H9 (cell line): ENCODE data around the gene FCGBP. TPM values are rescaled to one million over a fixed set of nuclear protein-coding genes. Genes with fewer than 3 reads are reported as not detected.

ENCODE experiments used
- DNase-seq: peaks from one replicate; pipeline ENCODE4 v3.0.0-alpha.2; 2017
- H2AFZ ChIP-seq: one replicate; pipeline ENCODE4 v1.6.1; 2013; ENCODE audit warnings: mild to moderate bottlenecking, low read length, control low read depth, moderate library complexity
- H2AK5ac ChIP-seq: 2 replicates; pipeline ENCODE4 v1.6.1; 2013; ENCODE audit warnings: low read length, control low read depth, mixed read lengths; ENCODE audit not compliant: insufficient read length
- H2BK120ac ChIP-seq: one replicate; pipeline ENCODE4 v1.6.1; 2013; ENCODE audit warnings: low read depth, mild to moderate bottlenecking, low read length, control low read depth, inconsistent platforms; ENCODE audit not compliant: poor library complexity, severe bottlenecking
- H2BK12ac ChIP-seq: 2 replicates; pipeline ENCODE4 v1.6.1; 2013; ENCODE audit warnings: low read length, control low read depth, mixed read lengths, low read depth; ENCODE audit not compliant: insufficient read length
- H2BK15ac ChIP-seq: 2 replicates; pipeline ENCODE4 v1.6.1; 2013; ENCODE audit warnings: low read depth, low read length, control low read depth
- H2BK20ac ChIP-seq: one replicate; pipeline ENCODE4 v1.6.1; 2013; ENCODE audit warnings: low read depth, mild to moderate bottlenecking, low read length, control low read depth, inconsistent platforms; ENCODE audit not compliant: poor library complexity, severe bottlenecking
- H2BK5ac ChIP-seq: 2 replicates; pipeline ENCODE4 v1.6.1; 2013; ENCODE audit warnings: low read length, control low read depth, mixed read lengths; ENCODE audit not compliant: insufficient read length
- H3K14ac ChIP-seq: 2 replicates; pipeline ENCODE4 v1.6.1; 2013; ENCODE audit warnings: low read length, control low read depth; ENCODE audit not compliant: insufficient read depth
- H3K18ac ChIP-seq: 2 replicates; pipeline ENCODE4 v1.6.1; 2013; ENCODE audit warnings: low read depth, mild to moderate bottlenecking, mixed read lengths, low read length, control low read depth; ENCODE audit not compliant: insufficient read length
- H3K23ac ChIP-seq: 2 replicates; pipeline ENCODE4 v1.6.1; 2013; ENCODE audit warnings: low read length, control low read depth, mixed read lengths, low read depth; ENCODE audit not compliant: insufficient read length
- H3K23me2 ChIP-seq: 2 replicates; pipeline ENCODE4 v1.6.1; 2013; ENCODE audit warnings: low read depth, mild to moderate bottlenecking, mixed read lengths, low read length, control low read depth; ENCODE audit not compliant: insufficient read length, poor library complexity, severe bottlenecking
- H3K27ac ChIP-seq: 2 replicates; pipeline ENCODE4 v1.5.1; 2013; ENCODE audit warnings: low read length, control low read depth, mixed read lengths, low read depth; ENCODE audit not compliant: insufficient read length
- H3K27me3 ChIP-seq: 2 replicates; pipeline ENCODE4 v1.6.1; 2013; ENCODE audit warnings: low read length, control low read depth, inconsistent platforms; ENCODE audit not compliant: insufficient read depth
- H3K4ac ChIP-seq: 2 replicates; pipeline ENCODE4 v1.6.1; 2013; ENCODE audit warnings: low read depth, mild to moderate bottlenecking, control low read depth, inconsistent platforms, low read length, moderate library complexity
- H3K4me1 ChIP-seq: 2 replicates; pipeline ENCODE4 v1.6.1; 2013; ENCODE audit warnings: low read length, control low read depth, inconsistent platforms; ENCODE audit not compliant: insufficient read depth
- H3K4me2 ChIP-seq: 2 replicates; pipeline ENCODE4 v1.6.1; 2013; ENCODE audit warnings: low read length, control low read depth, mixed read lengths; ENCODE audit not compliant: insufficient read length, insufficient read depth
- H3K56ac ChIP-seq: 2 replicates; pipeline ENCODE4 v1.6.1; 2013; ENCODE audit warnings: low read depth, mild to moderate bottlenecking, mixed read lengths, low read length, control low read depth; ENCODE audit not compliant: insufficient read length
- H3K79me1 ChIP-seq: 2 replicates; pipeline ENCODE4 v1.6.1; 2013; ENCODE audit warnings: low read depth, mild to moderate bottlenecking, moderate library complexity, low read length, control low read depth, inconsistent platforms; ENCODE audit not compliant: insufficient read depth, poor library complexity, severe bottlenecking
- H3K79me2 ChIP-seq: 2 replicates; pipeline ENCODE4 v1.6.1; 2013; ENCODE audit warnings: low read length, control low read depth, inconsistent platforms; ENCODE audit not compliant: insufficient read depth
- H3K9ac ChIP-seq: 2 replicates; pipeline ENCODE4 v1.6.1; 2013; ENCODE audit warnings: low read length, control low read depth, mixed read lengths; ENCODE audit not compliant: insufficient read length; ENCODE audit errors: extremely low read depth
- H3K9me3 ChIP-seq: one replicate; pipeline ENCODE4 v1.6.1; 2013; ENCODE audit warnings: low read depth, low read length, inconsistent platforms; ENCODE audit not compliant: control insufficient read depth
- H3T11ph ChIP-seq: one replicate; pipeline ENCODE4 v1.6.1; 2013; ENCODE audit warnings: mild to moderate bottlenecking, low read length, control low read depth, inconsistent platforms
- H4K20me1 ChIP-seq: one replicate; pipeline ENCODE4 v1.6.1; 2013; ENCODE audit not compliant: control insufficient read depth, insufficient read length, insufficient read depth
- H4K5ac ChIP-seq: 2 replicates; pipeline ENCODE4 v1.6.1; 2013; ENCODE audit warnings: low read depth, mild to moderate bottlenecking, mixed read lengths, low read length, control low read depth; ENCODE audit not compliant: insufficient read length
- H4K8ac ChIP-seq: replicated peaks from 2 replicates; pipeline ENCODE4 v1.6.1; 2013; ENCODE audit warnings: low read length, control low read depth, mixed read lengths, low read depth; ENCODE audit not compliant: insufficient read length
- H4K91ac ChIP-seq: 2 replicates; pipeline ENCODE4 v1.6.1; 2013; ENCODE audit warnings: low read depth, mild to moderate bottlenecking, moderate library complexity, mixed read lengths, low read length, control low read depth; ENCODE audit not compliant: insufficient read length
- H3K27ac Mint-ChIP-seq, 3 experiments: 2 replicates in 2 of 3; 3 replicates in 1 of 3; pipeline ENCODE4 v1.8.0; 2020 to 2021; ENCODE audit warnings: mixed read lengths in 3 of 3, mild to moderate bottlenecking in 1 of 3, moderate library complexity in 1 of 3
- H3K27me3 Mint-ChIP-seq: 2 replicates; pipeline ENCODE4 v1.8.0; 2021; ENCODE audit warnings: low read depth, mild to moderate bottlenecking, moderate library complexity, mixed read lengths
- H3K36me3 Mint-ChIP-seq, 3 experiments: 2 replicates in 2 of 3; 3 replicates in 1 of 3; pipeline ENCODE4 v1.8.0; 2020 to 2021; ENCODE audit warnings: low read depth in 3 of 3, mixed read lengths in 3 of 3; ENCODE audit not compliant: insufficient read depth in 1 of 3
- H3K4me1 Mint-ChIP-seq, 2 experiments: 2 replicates each; pipeline ENCODE4 v1.8.0; 2020; ENCODE audit warnings: mixed read lengths in 2 of 2
- H3K4me3 Mint-ChIP-seq, 2 experiments: 2 replicates in 1 of 2; 3 replicates in 1 of 2; pipeline ENCODE4 v1.8.0; 2020 to 2021; ENCODE audit warnings: mild to moderate bottlenecking in 2 of 2, mixed read lengths in 2 of 2, moderate library complexity in 1 of 2
- H3K9me3 Mint-ChIP-seq, 2 experiments: 2 replicates in 1 of 2; 3 replicates in 1 of 2; pipeline ENCODE4 v1.8.0; 2020; ENCODE audit warnings: mild to moderate bottlenecking in 2 of 2, mixed read lengths in 2 of 2, moderate library complexity in 1 of 2
- WGBS: extraction: QIAGEN DNeasy Blood & Tissue Kit; methylation state at CpG from one replicate; pipeline ENCODE4 v1.1.7; 2013; ENCODE audit warnings: missing lambda C conversion rate, low lambda C conversion rate, mixed read lengths; ENCODE audit not compliant: insufficient read length; ENCODE audit errors: extremely low coverage; 5-methylcytosine and 5-hydroxymethylcytosine counted together
- long read RNA-seq: library from polyadenylated mRNA; unstranded; transcript quantifications from one replicate; pipeline ENCODE4 v2.0.0, GENCODE V29; 2020
- total RNA-seq: library from RNA; stranded (reverse); gene quantifications from 2 replicates; pipeline ENCODE4 v1.2.1, GENCODE V29; 2021
- TF ChIP-seq, protein P1 (sequence below): fragments of 200-600 bp; sonication (generic); conservative IDR thresholded peaks from 3 replicates; pipeline ENCODE4 v1.8.0; 2021; ENCODE audit warnings: antibody characterized with exemption, mild to moderate bottlenecking

Gene FCGBP
- total RNA-seq, result 0.13 and 0.15 TPM in 2 replicates
- long read RNA-seq, result 0 reads

DNA sequence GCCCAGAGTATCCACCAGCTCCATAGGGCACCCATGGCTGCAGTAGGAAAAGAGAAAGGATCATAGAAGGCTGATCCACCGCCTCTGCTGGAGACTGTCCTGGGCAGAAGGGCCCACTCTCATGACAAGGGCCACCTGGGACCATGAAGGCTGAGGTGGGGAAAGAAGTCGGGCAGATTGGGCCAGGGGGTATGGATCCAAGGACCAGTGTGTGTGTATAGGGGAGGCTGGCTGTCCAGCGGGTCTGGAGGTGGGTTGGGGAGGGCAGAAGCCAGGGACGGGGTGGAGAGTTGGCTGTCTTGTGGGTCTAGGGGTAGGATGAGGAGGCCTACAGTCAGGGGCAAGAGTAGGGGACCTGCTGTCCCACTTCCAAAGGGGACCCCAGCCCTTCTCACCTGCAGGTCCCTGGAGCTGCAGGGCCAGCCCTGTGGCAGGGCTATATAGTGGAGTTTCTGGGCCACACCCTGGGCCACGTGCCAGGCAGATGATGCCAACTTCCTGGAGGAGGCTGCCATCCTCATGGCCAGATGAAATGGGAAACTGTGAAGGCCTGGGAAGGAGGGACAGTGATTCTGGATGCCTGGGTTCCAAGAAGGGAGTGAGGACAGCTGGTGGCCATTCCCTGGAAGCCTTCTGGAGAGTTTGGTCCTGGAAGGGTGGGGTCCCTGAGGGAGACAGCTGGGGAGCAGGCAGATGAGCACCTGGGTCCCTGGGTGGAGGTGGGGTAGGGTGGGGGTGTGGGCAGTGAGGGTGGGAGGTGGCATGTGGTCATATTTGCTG, at the start of gene FCGBP:
Gene FCGBP (minus strand): TSS at position 51 of the 780 bp plus-strand sequence.
- Histone ChIP-seq H3K4me1 (no peaks in the 10 kb centered on the region), H2BK15ac (no peak within 1 kb of the TSS), H4K8ac (no peak within 1 kb of the TSS), H2AFZ (no peak within 1 kb of the TSS), H2BK120ac (no peak within 1 kb of the TSS), H3K9ac (no peak within 1 kb of the TSS), H3K27ac (no peak within 1 kb of the TSS), H3K23me2 (no peaks in the 10 kb centered on the region), H2AK5ac (no peak within 1 kb of the TSS), H3K79me1 (no peaks in the 10 kb centered on the region), H3K9me3 (no peaks in the 10 kb centered on the region), H2BK20ac (no peak within 1 kb of the TSS), H3K14ac (no peak within 1 kb of the TSS), H3K4me2 (no peak within 1 kb of the TSS), H4K91ac (no peak within 1 kb of the TSS), H3K56ac (no peak within 1 kb of the TSS), H3K18ac (no peak within 1 kb of the TSS), H2BK12ac (no peak within 1 kb of the TSS), H3K23ac (no peak within 1 kb of the TSS), H3K27me3 (no peaks in the 10 kb centered on the region), H4K5ac (no peak within 1 kb of the TSS), H3K79me2 (no peaks in the 10 kb centered on the region), H3K4ac (no peak within 1 kb of the TSS), H3T11ph (no peak within 1 kb of the TSS), H2BK5ac (no peak within 1 kb of the TSS), H4K20me1 (no peaks in the 10 kb centered on the region)
- TF ChIP-seq, protein P1, sequence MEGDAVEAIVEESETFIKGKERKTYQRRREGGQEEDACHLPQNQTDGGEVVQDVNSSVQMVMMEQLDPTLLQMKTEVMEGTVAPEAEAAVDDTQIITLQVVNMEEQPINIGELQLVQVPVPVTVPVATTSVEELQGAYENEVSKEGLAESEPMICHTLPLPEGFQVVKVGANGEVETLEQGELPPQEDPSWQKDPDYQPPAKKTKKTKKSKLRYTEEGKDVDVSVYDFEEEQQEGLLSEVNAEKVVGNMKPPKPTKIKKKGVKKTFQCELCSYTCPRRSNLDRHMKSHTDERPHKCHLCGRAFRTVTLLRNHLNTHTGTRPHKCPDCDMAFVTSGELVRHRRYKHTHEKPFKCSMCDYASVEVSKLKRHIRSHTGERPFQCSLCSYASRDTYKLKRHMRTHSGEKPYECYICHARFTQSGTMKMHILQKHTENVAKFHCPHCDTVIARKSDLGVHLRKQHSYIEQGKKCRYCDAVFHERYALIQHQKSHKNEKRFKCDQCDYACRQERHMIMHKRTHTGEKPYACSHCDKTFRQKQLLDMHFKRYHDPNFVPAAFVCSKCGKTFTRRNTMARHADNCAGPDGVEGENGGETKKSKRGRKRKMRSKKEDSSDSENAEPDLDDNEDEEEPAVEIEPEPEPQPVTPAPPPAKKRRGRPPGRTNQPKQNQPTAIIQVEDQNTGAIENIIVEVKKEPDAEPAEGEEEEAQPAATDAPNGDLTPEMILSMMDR, result no peak
- Mint-ChIP-seq H3K27me3 (no peaks in the 10 kb centered on the region), H3K4me1 (no peaks in the 10 kb centered on the region), H3K9me3 (peaks cover 0 to 2% of the 10 kb centered on the region in 2 experiments; a peak in 1 of 5 replicates), H3K4me3 (no peak within 1 kb of the TSS), H3K27ac (0 out of 7 replicates have a peak within 1 kb of the TSS, but pooled peaks of 1 of the 3 experiments have one; percentile 31), H3K36me3 (no peaks in the 10 kb centered on the region)
- DNase-seq, result no peak
- WGBS, result no CpG with 5 or more reads among the region's 5 CpGs
